ENCODE measurements around the gene ESYT2.

DNA sequence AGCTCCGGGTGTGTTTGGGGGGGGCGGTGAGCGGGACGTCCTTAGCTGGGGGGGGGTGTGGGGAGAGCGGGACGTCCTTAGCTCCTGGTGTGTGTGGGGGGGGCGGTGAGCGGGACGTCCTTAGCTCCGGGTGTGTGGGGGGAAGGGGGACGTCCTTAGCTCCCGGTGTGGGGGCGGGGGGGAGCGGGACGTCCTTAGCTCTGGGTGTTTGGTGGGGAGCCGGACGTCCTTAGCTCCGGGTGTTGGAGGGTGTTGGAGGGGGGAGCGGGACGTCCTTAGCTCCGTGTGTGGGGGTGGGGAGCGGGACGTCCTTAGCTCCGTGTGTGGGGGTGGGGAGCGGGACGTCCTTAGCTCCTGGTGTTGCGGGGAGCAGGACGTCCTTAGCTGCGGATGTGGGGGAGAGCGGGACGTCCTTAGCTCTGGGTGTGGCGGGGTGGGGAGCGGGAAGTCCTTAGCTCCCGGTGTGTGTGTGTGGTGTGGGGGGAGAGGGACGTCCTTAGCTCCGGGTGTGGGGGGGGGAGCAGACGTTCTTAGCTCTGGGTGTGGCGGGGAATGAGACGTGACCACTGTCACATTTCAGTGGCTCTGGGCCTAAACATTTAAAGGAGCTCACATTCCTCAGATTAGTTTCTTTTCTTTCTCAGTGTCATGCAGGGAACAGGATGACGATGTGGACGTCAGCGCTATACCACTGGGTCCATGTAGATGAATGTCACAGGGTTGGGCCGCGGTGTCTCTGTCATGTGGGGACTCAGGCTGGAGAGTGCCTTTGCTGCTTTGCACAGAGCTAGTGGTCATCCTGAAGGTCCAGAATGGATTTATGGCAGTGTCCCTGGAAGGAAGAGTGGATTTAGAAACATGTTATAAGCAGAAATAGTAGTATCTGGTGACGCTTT is 34.5 kb upstream of the ESYT2 start:
- TF ChIP-seq, protein P1, sequence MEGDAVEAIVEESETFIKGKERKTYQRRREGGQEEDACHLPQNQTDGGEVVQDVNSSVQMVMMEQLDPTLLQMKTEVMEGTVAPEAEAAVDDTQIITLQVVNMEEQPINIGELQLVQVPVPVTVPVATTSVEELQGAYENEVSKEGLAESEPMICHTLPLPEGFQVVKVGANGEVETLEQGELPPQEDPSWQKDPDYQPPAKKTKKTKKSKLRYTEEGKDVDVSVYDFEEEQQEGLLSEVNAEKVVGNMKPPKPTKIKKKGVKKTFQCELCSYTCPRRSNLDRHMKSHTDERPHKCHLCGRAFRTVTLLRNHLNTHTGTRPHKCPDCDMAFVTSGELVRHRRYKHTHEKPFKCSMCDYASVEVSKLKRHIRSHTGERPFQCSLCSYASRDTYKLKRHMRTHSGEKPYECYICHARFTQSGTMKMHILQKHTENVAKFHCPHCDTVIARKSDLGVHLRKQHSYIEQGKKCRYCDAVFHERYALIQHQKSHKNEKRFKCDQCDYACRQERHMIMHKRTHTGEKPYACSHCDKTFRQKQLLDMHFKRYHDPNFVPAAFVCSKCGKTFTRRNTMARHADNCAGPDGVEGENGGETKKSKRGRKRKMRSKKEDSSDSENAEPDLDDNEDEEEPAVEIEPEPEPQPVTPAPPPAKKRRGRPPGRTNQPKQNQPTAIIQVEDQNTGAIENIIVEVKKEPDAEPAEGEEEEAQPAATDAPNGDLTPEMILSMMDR (IDR thresholded peaks at IDR 0.05; ENCODE audit: insufficient read depth, low read depth, low read length), result no peak
- no peak for TF ChIP-seq EZH2 (IDR thresholded peaks at IDR 0.05; ENCODE audit: insufficient read depth, low read length)

Measured in astrocyte (in vitro differentiated cells and primary cell).